HEK293 (cell line): ENCODE data around the gene PLP1.
"Not testable (repeated sequence)": the region's sequence is repeated elsewhere in the genome, so short reads cannot be mapped to it uniquely, and the experiment has no call there.

Source experiments
- CTCF ChIA-PET: fragments of 350-600 bp; formaldehyde crosslinking; extraction: SDS; loops from one replicate; lab custom pipeline; 2021; ENCODE audit warnings: antibody characterized with exemption; lab: Yijun Ruan, JAX
- POLR2A ChIA-PET: fragments of 300-600 bp; formaldehyde crosslinking; extraction: SDS; loops from one replicate; lab custom pipeline; 2020; ENCODE audit warnings: antibody characterized with exemption, inconsistent platforms; lab: Yijun Ruan, JAX
- H3K27ac ChIP-seq: fragments of 200-500 bp; sonication (Bioruptor generic); 2 replicates; pipeline ENCODE4 v1.5.1; 2014; ENCODE audit warnings: low read depth, low read length, control low read depth, inconsistent platforms; ENCODE audit errors: extremely low read depth
- H3K36me3 ChIP-seq, 2 experiments: fragments of 200-500 bp in 1 of 2; sonication (Bioruptor generic) in 1 of 2; 1 replicate in 1 of 2; 2 replicates in 1 of 2; pipeline ENCODE4 v1.5.1; 2014 to 2017; ENCODE audit warnings: inconsistent platforms in 2 of 2, low read length in 2 of 2; ENCODE audit not compliant: control insufficient read depth in 2 of 2, insufficient read depth in 1 of 2
- H3K4me1 ChIP-seq: fragments of 200-500 bp; sonication (Bioruptor generic); 2 replicates; pipeline ENCODE4 v1.5.1; 2014; ENCODE audit warnings: mild to moderate bottlenecking, low read length, inconsistent platforms; ENCODE audit not compliant: control insufficient read depth, insufficient read depth
- H3K4me3 ChIP-seq: 2 replicates; pipeline ENCODE4 v1.5.1; 2011; ENCODE audit warnings: low read depth, mild to moderate bottlenecking, control low read depth, low read length, moderate library complexity
- H3K9me3 ChIP-seq: fragments of 200-500 bp; sonication (Bioruptor generic); 2 replicates; pipeline ENCODE4 v1.5.1; 2014; ENCODE audit warnings: low read depth, low read length, inconsistent platforms; ENCODE audit not compliant: control insufficient read depth, insufficient read depth
- HOXC10 ChIP-seq: sonication (generic); formaldehyde crosslinking; IDR thresholded peaks from 2 replicates; pipeline ENCODE4 v1.8.1; 2023; ENCODE audit warnings: mild to moderate bottlenecking, missing genetic modification reagents
- SETDB1 ChIP-seq: IDR thresholded peaks from one replicate; pipeline ENCODE4 v1.6.1; 2017; ENCODE audit warnings: mild to moderate bottlenecking, low read length, moderate library complexity, mixed read lengths; ENCODE audit not compliant: insufficient read length
- ZNF138 ChIP-seq: fragments of 450-650 bp; formaldehyde crosslinking; IDR thresholded peaks from 2 replicates; pipeline ENCODE4 v1.5.1; 2016; ENCODE audit warnings: missing biosample characterization, missing genetic modification characterization, borderline replicate concordance
- ZNF146 ChIP-seq: fragments of 450-650 bp; formaldehyde crosslinking; IDR thresholded peaks from 2 replicates; pipeline ENCODE4 v1.5.1; 2016; ENCODE audit warnings: missing biosample characterization, missing genetic modification characterization
- ZNF48 ChIP-seq: fragments of 450-650 bp; formaldehyde crosslinking; IDR thresholded peaks from 2 replicates; pipeline ENCODE4 v1.5.1; 2016; ENCODE audit warnings: missing biosample characterization, missing genetic modification characterization
- TF ChIP-seq, protein P1 (sequence below): fragments of 450-650 bp; formaldehyde crosslinking; conservative IDR thresholded peaks from 2 replicates; pipeline ENCODE4 v1.5.1; 2016; ENCODE audit warnings: low read depth, missing biosample characterization, missing genetic modification characterization
- TF ChIP-seq, protein P2 (sequence below): fragments of 450-650 bp; formaldehyde crosslinking; IDR thresholded peaks from 2 replicates; pipeline ENCODE4 v1.5.1; 2016; ENCODE audit warnings: missing biosample characterization, missing genetic modification characterization
- TF ChIP-seq, protein P3 (sequence below): fragments of 450-650 bp; formaldehyde crosslinking; IDR thresholded peaks from 2 replicates; pipeline ENCODE4 v1.5.1; 2016; ENCODE audit warnings: missing biosample characterization, missing genetic modification characterization
- TF ChIP-seq, protein P4 (sequence below): fragments of 450-650 bp; formaldehyde crosslinking; IDR thresholded peaks from 2 replicates; pipeline ENCODE4 v1.5.1; 2016; ENCODE audit warnings: missing biosample characterization, missing genetic modification characterization

PLP1 gene

DNA sequence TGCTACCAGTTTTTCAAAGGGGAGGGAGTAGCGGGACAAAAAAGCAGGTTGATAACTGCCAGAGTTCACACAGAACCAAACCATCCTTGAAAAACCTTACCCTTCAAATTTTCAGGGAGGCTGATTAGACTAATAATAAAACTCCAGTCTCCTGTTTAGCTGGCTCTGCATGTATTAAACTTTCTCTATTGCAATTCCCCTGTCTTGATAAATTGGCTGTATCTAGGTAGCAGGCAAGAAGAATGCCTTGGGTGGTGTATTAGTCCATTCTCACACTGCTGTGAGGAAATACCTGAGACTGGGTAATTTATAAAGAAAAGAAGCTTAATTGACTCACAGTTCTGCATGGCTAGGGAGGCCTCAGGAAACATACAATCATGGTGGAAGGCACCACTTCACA lies 18.1 kb upstream of the PLP1 start:
- TF ChIP-seq, protein P1, sequence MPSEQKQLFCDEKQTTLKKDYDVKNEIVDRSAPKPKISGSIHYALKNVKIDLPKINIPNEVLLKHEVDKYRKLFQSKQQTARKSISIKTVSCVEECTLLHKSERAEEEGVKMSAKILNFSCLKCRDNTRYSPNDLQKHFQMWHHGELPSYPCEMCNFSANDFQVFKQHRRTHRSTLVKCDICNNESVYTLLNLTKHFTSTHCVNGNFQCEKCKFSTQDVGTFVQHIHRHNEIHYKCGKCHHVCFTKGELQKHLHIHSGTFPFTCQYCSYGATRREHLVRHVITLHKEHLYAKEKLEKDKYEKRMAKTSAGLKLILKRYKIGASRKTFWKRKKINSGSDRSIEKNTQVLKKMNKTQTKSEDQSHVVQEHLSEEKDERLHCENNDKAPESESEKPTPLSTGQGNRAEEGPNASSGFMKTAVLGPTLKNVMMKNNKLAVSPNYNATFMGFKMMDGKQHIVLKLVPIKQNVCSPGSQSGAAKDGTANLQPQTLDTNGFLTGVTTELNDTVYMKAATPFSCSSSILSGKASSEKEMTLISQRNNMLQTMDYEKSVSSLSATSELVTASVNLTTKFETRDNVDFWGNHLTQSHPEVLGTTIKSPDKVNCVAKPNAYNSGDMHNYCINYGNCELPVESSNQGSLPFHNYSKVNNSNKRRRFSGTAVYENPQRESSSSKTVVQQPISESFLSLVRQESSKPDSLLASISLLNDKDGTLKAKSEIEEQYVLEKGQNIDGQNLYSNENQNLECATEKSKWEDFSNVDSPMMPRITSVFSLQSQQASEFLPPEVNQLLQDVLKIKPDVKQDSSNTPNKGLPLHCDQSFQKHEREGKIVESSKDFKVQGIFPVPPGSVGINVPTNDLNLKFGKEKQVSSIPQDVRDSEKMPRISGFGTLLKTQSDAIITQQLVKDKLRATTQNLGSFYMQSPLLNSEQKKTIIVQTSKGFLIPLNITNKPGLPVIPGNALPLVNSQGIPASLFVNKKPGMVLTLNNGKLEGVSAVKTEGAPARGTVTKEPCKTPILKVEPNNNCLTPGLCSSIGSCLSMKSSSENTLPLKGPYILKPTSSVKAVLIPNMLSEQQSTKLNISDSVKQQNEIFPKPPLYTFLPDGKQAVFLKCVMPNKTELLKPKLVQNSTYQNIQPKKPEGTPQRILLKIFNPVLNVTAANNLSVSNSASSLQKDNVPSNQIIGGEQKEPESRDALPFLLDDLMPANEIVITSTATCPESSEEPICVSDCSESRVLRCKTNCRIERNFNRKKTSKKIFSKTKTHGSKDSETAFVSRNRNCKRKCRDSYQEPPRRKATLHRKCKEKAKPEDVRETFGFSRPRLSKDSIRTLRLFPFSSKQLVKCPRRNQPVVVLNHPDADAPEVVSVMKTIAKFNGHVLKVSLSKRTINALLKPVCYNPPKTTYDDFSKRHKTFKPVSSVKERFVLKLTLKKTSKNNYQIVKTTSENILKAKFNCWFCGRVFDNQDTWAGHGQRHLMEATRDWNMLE (tag by site-specific recombination), result no peak
- peak; percentile 93 for TF ChIP-seq SETDB1
- no peak for TF ChIP-seq ZNF138 (tag by site-specific recombination)
- no peak overlapping the region for H3K4me3 ChIP-seq
- no peaks in the 10 kb centered on the region for H3K9me3 ChIP-seq
- no peaks in the 10 kb centered on the region for H3K36me3 ChIP-seq
- POLR2A ChIA-PET, result no interaction called here
- no peak overlapping the region for H3K27ac ChIP-seq
- CTCF ChIA-PET, result no interaction called here
- no peaks in the 10 kb centered on the region for H3K4me1 ChIP-seq

DNA sequence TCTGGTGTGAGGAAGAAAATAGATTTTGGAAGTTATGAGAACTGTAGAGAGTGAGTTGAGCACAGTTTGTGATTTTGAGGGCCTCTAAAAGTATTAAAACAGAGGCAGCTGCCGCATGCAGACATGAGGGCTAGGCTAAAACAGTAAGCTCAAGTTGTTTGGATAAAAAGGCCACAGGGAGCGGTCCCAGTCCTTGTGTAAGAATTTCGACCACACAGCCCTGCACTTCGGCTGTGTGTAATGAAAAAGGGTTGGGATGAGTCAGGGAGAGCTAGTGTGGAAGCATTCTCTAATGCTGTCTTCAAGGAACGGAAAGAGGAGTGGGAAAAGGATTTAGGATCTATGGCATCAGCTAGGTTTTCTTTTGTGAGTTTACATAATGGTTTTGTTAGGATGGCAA lies 13.1 kb upstream of the PLP1 start:
- H3K4me3 ChIP-seq, H3K27ac ChIP-seq, H3K36me3 ChIP-seq, H3K9me3 ChIP-seq, POLR2A ChIA-PET, CTCF ChIA-PET, H3K4me1 ChIP-seq: not testable (repeated sequence)

DNA sequence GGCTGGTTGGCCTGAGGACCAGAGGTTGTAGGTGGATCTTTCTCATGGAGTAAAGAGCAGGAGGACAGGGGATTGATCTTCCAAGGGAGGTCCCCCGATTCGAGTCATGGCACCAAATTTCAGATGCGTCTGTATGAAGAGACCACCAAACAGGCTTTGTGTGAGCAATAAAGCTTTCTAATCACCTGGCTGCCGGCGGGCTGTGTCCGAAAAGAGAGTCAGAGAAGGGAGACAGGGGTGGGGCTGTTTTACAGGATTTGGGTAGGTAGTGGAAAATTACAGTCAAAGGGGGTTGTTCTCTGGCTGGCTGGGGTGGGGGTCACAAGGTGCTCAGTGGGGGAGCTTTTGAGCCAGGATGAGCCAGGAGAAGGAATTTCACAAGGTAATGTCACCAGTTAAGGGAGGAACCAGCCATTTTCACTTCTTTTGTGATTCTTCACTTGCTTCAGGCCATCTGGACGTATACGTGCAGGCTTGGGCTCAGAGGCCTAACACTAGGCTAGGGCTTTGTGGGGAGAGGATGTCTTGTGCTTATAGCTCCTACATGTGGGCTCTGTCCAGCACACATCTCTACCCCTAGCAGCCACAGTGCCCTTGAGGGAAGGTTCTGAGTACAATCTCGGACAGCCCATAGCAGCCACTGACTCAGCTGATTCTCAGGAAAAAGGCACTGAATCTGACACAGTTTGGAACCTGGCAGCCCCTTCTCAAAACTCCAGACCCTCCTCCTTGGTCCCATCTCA lies 9.7 kb upstream of the PLP1 start:
- H3K4me1 ChIP-seq, H3K36me3 ChIP-seq, POLR2A ChIA-PET, H3K4me3 ChIP-seq, H3K9me3 ChIP-seq, H3K27ac ChIP-seq: not testable (repeated sequence)
- CTCF ChIA-PET, result interaction anchor here (1.1 kb wide), 1 partner anchor 57 kb away, joined by 4 read pairs; the partner anchor contains the start of gene TMEM31
- TF ChIP-seq, protein P2, sequence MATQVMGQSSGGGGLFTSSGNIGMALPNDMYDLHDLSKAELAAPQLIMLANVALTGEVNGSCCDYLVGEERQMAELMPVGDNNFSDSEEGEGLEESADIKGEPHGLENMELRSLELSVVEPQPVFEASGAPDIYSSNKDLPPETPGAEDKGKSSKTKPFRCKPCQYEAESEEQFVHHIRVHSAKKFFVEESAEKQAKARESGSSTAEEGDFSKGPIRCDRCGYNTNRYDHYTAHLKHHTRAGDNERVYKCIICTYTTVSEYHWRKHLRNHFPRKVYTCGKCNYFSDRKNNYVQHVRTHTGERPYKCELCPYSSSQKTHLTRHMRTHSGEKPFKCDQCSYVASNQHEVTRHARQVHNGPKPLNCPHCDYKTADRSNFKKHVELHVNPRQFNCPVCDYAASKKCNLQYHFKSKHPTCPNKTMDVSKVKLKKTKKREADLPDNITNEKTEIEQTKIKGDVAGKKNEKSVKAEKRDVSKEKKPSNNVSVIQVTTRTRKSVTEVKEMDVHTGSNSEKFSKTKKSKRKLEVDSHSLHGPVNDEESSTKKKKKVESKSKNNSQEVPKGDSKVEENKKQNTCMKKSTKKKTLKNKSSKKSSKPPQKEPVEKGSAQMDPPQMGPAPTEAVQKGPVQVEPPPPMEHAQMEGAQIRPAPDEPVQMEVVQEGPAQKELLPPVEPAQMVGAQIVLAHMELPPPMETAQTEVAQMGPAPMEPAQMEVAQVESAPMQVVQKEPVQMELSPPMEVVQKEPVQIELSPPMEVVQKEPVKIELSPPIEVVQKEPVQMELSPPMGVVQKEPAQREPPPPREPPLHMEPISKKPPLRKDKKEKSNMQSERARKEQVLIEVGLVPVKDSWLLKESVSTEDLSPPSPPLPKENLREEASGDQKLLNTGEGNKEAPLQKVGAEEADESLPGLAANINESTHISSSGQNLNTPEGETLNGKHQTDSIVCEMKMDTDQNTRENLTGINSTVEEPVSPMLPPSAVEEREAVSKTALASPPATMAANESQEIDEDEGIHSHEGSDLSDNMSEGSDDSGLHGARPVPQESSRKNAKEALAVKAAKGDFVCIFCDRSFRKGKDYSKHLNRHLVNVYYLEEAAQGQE, result peak; percentile 82

DNA sequence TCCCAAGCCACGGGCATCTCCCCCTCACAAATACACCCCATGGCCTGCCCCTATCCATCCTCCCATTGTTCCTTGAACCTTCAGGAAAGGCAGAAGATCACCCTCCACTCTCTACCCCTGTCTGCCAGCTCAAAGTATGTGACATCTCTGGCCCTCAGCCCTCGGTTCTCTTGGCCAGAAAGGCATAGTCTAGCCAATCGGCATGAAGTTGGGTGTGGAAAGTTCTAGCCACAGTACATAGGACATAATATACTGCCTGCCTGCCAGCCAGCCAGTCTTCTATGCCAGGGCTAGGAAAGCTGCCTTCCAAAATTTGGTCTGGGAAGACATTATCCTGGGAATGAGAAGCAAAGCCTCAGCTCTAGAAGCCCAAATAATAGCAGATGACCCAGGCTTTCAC lies 3.2 kb upstream of the PLP1 start:
- Histone ChIP-seq H3K9me3 (no peaks in the 10 kb centered on the region), H3K4me3 (no peak overlapping the region), H3K36me3 (no peaks in the 10 kb centered on the region), H3K27ac (no peak overlapping the region), H3K4me1 (no peaks in the 10 kb centered on the region)
- POLR2A ChIA-PET, result no interaction called here
- TF ChIP-seq ZNF48 (tag by site-specific recombination) (no peak), HOXC10 (CRISPR knock-in tag) (no peak), ZNF146 (tag by site-specific recombination) (no peak)
- TF ChIP-seq, protein P3, sequence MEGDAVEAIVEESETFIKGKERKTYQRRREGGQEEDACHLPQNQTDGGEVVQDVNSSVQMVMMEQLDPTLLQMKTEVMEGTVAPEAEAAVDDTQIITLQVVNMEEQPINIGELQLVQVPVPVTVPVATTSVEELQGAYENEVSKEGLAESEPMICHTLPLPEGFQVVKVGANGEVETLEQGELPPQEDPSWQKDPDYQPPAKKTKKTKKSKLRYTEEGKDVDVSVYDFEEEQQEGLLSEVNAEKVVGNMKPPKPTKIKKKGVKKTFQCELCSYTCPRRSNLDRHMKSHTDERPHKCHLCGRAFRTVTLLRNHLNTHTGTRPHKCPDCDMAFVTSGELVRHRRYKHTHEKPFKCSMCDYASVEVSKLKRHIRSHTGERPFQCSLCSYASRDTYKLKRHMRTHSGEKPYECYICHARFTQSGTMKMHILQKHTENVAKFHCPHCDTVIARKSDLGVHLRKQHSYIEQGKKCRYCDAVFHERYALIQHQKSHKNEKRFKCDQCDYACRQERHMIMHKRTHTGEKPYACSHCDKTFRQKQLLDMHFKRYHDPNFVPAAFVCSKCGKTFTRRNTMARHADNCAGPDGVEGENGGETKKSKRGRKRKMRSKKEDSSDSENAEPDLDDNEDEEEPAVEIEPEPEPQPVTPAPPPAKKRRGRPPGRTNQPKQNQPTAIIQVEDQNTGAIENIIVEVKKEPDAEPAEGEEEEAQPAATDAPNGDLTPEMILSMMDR (tag by site-specific recombination), result no peak
- TF ChIP-seq, protein P4, sequence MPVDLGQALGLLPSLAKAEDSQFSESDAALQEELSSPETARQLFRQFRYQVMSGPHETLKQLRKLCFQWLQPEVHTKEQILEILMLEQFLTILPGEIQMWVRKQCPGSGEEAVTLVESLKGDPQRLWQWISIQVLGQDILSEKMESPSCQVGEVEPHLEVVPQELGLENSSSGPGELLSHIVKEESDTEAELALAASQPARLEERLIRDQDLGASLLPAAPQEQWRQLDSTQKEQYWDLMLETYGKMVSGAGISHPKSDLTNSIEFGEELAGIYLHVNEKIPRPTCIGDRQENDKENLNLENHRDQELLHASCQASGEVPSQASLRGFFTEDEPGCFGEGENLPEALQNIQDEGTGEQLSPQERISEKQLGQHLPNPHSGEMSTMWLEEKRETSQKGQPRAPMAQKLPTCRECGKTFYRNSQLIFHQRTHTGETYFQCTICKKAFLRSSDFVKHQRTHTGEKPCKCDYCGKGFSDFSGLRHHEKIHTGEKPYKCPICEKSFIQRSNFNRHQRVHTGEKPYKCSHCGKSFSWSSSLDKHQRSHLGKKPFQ, result no peak
- CTCF ChIA-PET, result interaction anchor here (0.6 to 3.3 kb wide), 11 partner anchors 10 to 240 kb away, joined by 3 to 17 read pairs (median 5); partner anchors contain the start of genes MORF4L2 and TMEM31
